ENCODE measurements around the gene PLCH1.

Gene PLCH1

DNA sequence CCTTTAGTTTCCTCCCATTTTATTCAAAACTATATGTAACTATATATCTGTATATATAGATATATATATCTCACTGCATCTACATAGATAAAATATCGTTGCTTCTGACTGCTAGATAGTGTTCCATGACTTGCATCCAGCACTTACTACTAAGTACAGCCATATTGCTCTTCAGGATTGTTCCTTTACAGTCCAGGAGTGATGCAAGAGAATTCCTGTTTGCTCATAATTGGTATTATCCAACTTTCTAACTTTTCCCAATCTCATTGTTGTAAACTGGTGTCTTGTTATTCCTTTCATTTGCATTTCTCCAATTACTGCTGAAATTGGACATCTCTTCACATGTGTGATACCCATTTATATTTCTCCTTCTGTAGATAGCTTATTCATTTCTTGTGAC, 351.6 kb downstream of the PLCH1 start:
- no peak for DNase-seq (ENCODE audit: extremely low read depth, insufficient read length)
- Histone ChIP-seq H3K27me3 (replicated peaks; ENCODE audit: control insufficient read depth, insufficient read depth, low read length) (no peaks in the 10 kb centered on the region), H3K4me3 (replicated peaks; ENCODE audit: low read depth, low read length) (no peak overlapping the region), H3K36me3 (ENCODE audit: control insufficient read depth, insufficient read depth, low read length) (no peaks in the 10 kb centered on the region)
- TF ChIP-seq, protein P1, sequence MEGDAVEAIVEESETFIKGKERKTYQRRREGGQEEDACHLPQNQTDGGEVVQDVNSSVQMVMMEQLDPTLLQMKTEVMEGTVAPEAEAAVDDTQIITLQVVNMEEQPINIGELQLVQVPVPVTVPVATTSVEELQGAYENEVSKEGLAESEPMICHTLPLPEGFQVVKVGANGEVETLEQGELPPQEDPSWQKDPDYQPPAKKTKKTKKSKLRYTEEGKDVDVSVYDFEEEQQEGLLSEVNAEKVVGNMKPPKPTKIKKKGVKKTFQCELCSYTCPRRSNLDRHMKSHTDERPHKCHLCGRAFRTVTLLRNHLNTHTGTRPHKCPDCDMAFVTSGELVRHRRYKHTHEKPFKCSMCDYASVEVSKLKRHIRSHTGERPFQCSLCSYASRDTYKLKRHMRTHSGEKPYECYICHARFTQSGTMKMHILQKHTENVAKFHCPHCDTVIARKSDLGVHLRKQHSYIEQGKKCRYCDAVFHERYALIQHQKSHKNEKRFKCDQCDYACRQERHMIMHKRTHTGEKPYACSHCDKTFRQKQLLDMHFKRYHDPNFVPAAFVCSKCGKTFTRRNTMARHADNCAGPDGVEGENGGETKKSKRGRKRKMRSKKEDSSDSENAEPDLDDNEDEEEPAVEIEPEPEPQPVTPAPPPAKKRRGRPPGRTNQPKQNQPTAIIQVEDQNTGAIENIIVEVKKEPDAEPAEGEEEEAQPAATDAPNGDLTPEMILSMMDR (IDR thresholded peaks at IDR 0.05; ENCODE audit: insufficient read depth, low read length, poor library complexity, severe bottlenecking), result no peak

DNA sequence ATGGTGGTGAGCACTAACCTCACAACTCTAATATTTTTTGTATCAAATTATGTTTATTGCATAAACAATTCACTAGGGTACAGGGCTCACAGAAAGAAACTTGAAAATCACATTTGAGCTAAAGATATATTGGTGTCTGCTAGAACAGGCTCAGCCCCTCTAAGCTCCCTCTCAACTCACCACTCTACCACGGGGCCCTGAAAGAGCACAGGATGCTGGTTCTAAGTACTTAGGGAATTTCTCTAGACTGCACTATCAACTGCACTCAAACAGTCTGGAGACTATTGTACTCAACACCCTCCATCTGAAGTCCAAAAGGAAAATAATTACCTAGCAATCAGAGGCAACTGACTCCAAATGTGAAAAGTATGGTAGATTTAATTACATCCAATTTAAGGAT, 352.7 kb downstream of the PLCH1 start:
- Histone ChIP-seq H3K36me3 (ENCODE audit: control insufficient read depth, insufficient read depth, low read length) (no peaks in the 10 kb centered on the region), H3K4me3 (replicated peaks; ENCODE audit: low read depth, low read length) (no peak overlapping the region), H3K27me3 (replicated peaks; ENCODE audit: control insufficient read depth, insufficient read depth, low read length) (no peaks in the 10 kb centered on the region)
- TF ChIP-seq, protein P1 (IDR thresholded peaks at IDR 0.05; ENCODE audit: insufficient read depth, low read length, poor library complexity, severe bottlenecking), result no peak
- DNase-seq (ENCODE audit: extremely low read depth, insufficient read length), result no peak

DNA sequence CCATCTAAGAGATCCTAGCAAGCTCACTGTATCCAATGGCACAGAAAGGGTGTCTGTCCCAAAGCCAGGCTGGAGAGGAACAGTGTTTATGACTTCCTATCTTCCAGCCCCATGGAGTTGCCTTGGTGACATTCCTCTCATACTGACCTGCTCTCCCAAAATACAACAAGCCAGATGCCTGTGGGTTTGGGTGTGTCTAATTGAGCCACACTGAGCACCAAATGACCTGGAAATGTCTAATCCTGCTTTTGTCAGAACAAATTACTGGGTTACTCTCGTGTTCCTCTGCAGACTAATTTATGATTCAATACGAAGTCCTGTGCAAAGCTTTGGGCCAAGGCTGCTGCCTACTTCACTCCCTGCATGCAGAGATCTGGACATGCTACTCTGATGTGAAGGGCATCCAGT, 353.3 kb downstream of the PLCH1 start:
- DNase-seq (ENCODE audit: extremely low read depth, insufficient read length), result no peak
- Histone ChIP-seq H3K4me3 (replicated peaks; ENCODE audit: low read depth, low read length) (no peak overlapping the region), H3K36me3 (ENCODE audit: control insufficient read depth, insufficient read depth, low read length) (no peaks in the 10 kb centered on the region), H3K27me3 (replicated peaks; ENCODE audit: control insufficient read depth, insufficient read depth, low read length) (0 out of 2 replicates have a peak, but pooled peaks cover under 1% of the 10 kb centered on the region)
- TF ChIP-seq, protein P1 (IDR thresholded peaks at IDR 0.05; ENCODE audit: insufficient read depth, low read length, poor library complexity, severe bottlenecking), result no peak

DNA sequence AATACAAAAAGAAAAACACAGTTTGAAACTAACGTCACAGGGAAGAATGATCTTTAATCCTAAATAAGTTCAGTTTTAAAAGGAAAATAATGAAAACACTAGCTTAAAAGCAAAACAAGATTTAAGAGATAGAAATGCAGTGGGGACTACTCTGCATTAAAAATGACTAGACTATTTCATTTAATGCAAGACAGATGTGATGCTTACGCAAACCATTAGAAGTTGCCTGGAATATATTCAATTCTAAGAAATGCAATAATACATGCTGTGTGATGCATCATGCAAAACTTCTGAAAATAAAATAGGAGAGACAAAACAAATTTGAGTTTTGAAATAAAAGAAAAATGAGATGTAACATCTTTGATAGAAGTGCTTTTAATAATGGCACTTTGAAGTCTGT, 353.8 kb downstream of the PLCH1 start:
- Histone ChIP-seq H3K4me3 (replicated peaks; ENCODE audit: low read depth, low read length) (no peak overlapping the region), H3K36me3 (ENCODE audit: control insufficient read depth, insufficient read depth, low read length) (no peaks in the 10 kb centered on the region), H3K27me3 (replicated peaks; ENCODE audit: control insufficient read depth, insufficient read depth, low read length) (peaks cover 2% of the 10 kb centered on the region; the same call in 1 of the 2 replicates)
- DNase-seq (ENCODE audit: extremely low read depth, insufficient read length), result no peak
- TF ChIP-seq, protein P1 (IDR thresholded peaks at IDR 0.05; ENCODE audit: insufficient read depth, low read length, poor library complexity, severe bottlenecking), result no peak

DNA sequence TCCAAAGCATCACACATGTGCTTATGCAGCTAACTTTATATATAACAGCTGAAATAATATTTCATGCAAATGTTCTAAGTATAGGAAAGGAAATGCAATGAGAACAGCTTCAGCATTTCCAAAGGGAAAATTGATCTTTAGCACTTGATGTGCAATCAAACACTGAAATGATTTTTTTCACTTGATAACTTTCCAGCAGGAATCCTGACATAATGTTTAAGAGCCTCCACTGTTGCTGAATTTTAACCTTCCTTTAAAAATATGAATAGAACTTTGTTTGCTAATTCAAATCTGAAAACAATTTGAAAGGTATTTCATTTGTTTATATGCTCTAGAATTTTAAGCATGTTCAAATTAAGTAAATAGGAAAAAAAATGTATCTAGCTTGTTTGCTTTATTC, 354.5 kb downstream of the PLCH1 start:
- Histone ChIP-seq H3K4me3 (replicated peaks; ENCODE audit: low read depth, low read length) (no peak overlapping the region), H3K27me3 (replicated peaks; ENCODE audit: control insufficient read depth, insufficient read depth, low read length) (peaks cover 2% of the 10 kb centered on the region; the same call in 1 of the 2 replicates), H3K36me3 (ENCODE audit: control insufficient read depth, insufficient read depth, low read length) (no peaks in the 10 kb centered on the region)
- DNase-seq (ENCODE audit: extremely low read depth, insufficient read length), result no peak
- TF ChIP-seq, protein P1 (IDR thresholded peaks at IDR 0.05; ENCODE audit: insufficient read depth, low read length, poor library complexity, severe bottlenecking), result no peak

DNA sequence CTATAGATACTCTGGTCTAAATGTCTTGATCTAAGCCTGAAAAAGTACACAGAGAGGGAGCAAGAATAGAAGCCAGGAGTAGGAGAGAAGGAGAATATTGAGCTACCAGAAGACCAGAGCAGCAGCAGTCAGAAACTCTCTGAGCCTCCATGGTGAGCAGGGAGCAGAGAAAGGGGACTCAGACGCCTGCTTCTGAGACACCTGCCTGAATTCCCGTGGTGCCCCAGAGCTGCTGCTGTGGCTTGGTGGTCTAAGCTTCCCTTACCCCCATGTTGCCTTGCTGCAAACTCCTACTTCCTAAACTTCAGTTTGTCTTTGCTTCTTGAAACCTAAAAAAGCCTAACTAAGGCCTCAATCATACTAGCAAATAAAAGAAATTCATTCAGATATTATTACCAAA, 356.5 kb downstream of the PLCH1 start:
- no peak overlapping the region for H3K4me3 ChIP-seq (replicated peaks; ENCODE audit: low read depth, low read length)
- H3K27me3 ChIP-seq (replicated peaks; ENCODE audit: control insufficient read depth, insufficient read depth, low read length), result peaks cover 2% of the 10 kb centered on the region; the same call in 1 of the 2 replicates
- no peaks in the 10 kb centered on the region for H3K36me3 ChIP-seq (ENCODE audit: control insufficient read depth, insufficient read depth, low read length)
- DNase-seq (ENCODE audit: extremely low read depth, insufficient read length), result no peak
- TF ChIP-seq, protein P1 (IDR thresholded peaks at IDR 0.05; ENCODE audit: insufficient read depth, low read length, poor library complexity, severe bottlenecking), result no peak
